Retinal pigment epithelial cell (primary cell): ENCODE measurements around the gene MFN2.
A peak's percentile ranks its signal among the peaks of the same experiment; 100 is the strongest.
"Not testable (repeated sequence)": the region's sequence is repeated elsewhere in the genome, so short reads cannot be mapped to it uniquely, and the experiment has no call there.

ENCODE experiments used
- DNase-seq: peaks from one replicate; pipeline ENCODE4 v3.0.0-alpha.2; 2010; ENCODE audit warnings: low read depth
- H3K4me3 ChIP-seq: 2 replicates; pipeline ENCODE4 v1.5.1; 2011; ENCODE audit warnings: mild to moderate bottlenecking, low read length, control low read depth, moderate library complexity
- CTCF ChIP-seq: conservative IDR thresholded peaks from 2 replicates; pipeline ENCODE4 v1.5.1; 2011; ENCODE audit warnings: low read depth, low read length, control low read depth, inconsistent platforms

Gene MFN2

GRCh38 chr1:12028248-12028647 lies 48.0 kb downstream of the MFN2 start:
- no peak for TF ChIP-seq CTCF
- DNase-seq: no peak
- H3K4me3 ChIP-seq: no peak overlapping the region

- no peak for TF ChIP-seq CTCF
- H3K4me3 ChIP-seq: no peak overlapping the region
- no peak for DNase-seq
These were observed 48.8 kb downstream of the MFN2 start for GRCh38 chr1:12028957-12029511.

GRCh38 chr1:12029720-12030339 lies 49.6 kb downstream of the MFN2 start:
- H3K4me3 ChIP-seq: no peak overlapping the region
- TF ChIP-seq CTCF: no peak
- no peak for DNase-seq

- no peak overlapping the region for H3K4me3 ChIP-seq
- peak; percentile 68 for TF ChIP-seq CTCF
- no peak for DNase-seq
These were observed 51.1 kb downstream of the MFN2 start for GRCh38 chr1:12031039-12031980.

GRCh38 chr1:12032161-12032621 lies 51.9 kb downstream of the MFN2 start:
- no peak for DNase-seq
- no peak overlapping the region for H3K4me3 ChIP-seq
- TF ChIP-seq CTCF: no peak

GRCh38 chr1:12033441-12033840 lies 53.2 kb downstream of the MFN2 start:
- H3K4me3 ChIP-seq, DNase-seq: not testable (repeated sequence)

GRCh38 chr1:12034381-12034801 lies 54.1 kb downstream of the MFN2 start:
- DNase-seq: no peak
- no peak overlapping the region for H3K4me3 ChIP-seq
- no peak for TF ChIP-seq CTCF
